HG02763 (cell line): ENCODE measurements around the gene CRIP1.

ENCODE experiments used
- ATAC-seq: cut with Tn5 transposase; IDR thresholded peaks from one replicate; pipeline ENCODE4 v1.9.1; 2021; ENCODE audit warnings: mild to moderate bottlenecking, moderate library complexity; ENCODE audit not compliant: unreplicated experiment

Gene CRIP1

DNA sequence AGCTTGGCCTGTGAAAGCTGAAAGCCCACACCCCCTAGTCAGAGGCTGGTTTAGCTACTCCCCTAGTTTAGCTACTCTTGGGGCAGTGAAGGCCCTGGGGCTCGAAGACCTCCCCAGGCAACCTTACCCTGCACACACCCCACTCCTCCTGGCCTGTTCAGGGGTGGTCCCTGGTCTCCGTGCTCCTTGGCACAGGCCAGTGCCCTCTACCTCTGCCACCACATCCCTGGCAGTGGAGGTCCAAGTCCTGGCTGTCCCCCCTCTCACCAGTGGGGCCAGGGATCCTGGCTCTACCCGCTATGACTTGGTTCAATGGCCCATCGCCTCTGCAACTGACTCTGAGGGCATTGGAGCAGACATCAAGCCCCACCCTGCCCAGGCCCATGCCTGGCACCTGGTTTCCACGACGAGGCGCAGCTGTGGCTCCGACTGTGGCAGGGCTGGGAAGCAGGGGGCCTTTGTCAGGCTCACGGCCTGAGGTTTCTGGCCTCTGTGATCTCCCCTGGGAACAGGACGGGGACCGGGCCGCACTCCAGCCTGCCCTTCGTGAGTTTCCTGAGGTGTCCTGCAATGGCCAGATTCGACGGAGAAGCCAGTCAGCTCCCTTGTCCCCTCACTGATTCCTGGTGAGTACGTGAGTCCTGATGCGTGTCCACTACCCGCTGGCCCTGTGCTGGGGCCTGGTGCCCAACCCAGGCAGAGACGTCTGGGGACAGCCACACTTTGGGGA lies 45.4 kb downstream of the CRIP1 start:
- ATAC-seq, result no peak

GRCh38 chr14:105532735-105533141 lies 46.1 kb downstream of the CRIP1 start:
- no peak for ATAC-seq

DNA sequence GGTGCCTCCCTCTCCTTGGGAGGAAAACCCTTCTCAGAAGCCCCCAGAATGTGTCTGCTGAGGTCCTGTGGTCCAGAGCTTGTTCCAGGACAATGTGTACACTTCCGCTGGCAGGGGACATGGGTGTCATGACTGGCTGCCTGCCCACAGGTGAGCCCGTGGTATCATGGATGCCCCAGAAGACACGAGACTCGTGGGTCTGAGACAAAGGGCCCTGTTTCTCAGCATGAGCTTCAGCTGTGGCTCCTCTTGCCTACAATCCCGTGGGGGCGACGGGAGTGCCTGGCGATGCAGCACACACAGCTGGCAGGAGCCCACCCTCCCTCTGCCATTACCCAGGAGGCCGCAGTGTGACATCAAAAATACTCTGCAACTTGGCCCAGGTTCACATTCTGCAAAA lies 46.7 kb downstream of the CRIP1 start:
- no peak for ATAC-seq

- ATAC-seq, result no peak
Measured at GRCh38 chr14:105533811-105534498, 47.3 kb downstream of the CRIP1 start.

- ATAC-seq, result no peak
Measured at GRCh38 chr14:105534586-105534985, 47.9 kb downstream of the CRIP1 start.

- ATAC-seq, result no peak
Measured at GRCh38 chr14:105536051-105536450, 49.4 kb downstream of the CRIP1 start.

DNA sequence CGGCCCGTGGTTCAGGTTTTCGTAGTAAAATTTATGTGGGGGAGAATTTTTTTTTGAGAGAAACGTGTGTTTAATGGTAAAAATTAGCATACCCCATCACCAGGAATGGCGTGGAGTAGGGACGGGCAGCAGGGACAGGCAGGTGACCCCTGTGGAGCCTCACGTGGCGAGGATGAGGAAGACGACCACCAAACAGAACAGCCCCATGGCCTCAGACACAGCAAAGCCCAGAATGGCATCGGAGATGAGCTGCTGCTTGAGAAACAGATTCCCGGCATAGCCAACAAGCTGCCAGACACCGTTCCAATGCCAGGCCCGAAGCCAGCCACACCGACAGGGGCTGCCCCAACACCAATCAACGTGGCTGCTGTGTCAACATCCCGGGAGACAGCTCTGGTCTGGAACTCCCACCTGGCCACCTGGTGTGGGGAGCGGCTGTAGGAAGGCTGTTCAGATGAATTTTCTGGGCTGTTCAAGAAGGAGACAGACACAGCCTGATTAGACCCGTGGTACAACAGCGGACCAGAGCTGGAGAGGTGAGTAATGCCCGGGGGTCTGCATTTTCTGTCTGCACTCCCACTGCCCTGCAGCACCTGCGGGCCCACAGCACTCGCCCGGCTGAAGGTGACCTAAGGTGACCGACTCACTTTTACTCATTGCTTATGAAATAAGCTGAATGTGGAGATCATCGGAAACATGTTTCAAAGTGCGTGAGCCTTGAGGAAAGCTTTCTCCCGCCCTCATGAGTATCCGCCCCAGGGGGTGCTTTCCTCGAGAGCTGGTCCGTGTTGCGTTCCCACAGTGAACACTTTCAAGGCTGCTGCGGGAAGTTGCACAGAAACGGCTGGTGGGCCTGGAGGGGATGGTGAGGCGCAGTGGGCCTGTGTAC lies 50.2 kb downstream of the CRIP1 start:
- ATAC-seq, result no peak

- ATAC-seq, result no peak
Measured at GRCh38 chr14:105537580-105538474, 51.1 kb downstream of the CRIP1 start.
